NCI-H226 (cell line): ENCODE data around the gene ZNF283.

Source experiments
- DNase-seq: peaks from one replicate; pipeline ENCODE4 v3.0.0-alpha.2; 2015

The ZNF283 gene

GRCh38 chr19:43872547-43873336, 45.6 kb downstream of the ZNF283 start:
- no peak for DNase-seq

- DNase-seq, result no peak
Observed at GRCh38 chr19:43880483-43880882, 53.4 kb downstream of the ZNF283 start.

GRCh38 chr19:43883864-43884263, 56.7 kb downstream of the ZNF283 start, which contains the start of gene ZNF404:
Gene ZNF404, minus strand, starts transcription at chr19:43883964.
- no peak for DNase-seq

DNA sequence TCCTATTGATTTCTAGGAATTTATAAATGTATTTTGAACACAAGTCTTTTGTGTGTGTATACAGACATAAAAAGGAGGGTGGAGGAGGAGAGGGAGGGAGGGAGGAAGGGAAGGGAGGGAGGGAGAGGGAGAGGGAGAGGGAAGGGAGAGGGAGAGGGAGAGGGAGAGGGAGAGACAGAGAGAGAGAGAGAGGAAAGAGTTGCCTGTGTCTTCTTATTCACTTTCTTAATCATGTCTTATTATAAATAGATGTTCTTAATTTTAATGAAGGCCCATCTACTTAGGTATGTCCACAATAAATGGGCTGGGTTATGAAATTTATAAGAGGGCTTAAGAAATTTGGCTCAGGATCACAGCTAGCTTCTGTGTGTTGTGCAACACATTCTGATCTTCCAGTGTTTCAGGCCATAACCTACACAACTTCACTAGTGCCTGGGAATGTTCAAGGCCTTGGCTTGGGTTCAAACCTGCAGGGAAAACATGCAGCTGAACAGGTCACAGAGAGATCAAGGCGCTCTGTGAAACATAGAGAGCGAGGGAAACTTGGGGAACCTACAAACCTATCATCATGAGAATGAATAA, 68.7 kb downstream of the ZNF283 start:
- DNase-seq, result no peak
